ENCODE results near the gene B3GNT3. TPM values are rescaled to one million over a fixed set of nuclear protein-coding genes. Genes with fewer than 3 reads are reported as not detected.

Gene B3GNT3
- total RNA-seq, 1 experiment from 2014 or later = 39.5 TPM

DNA sequence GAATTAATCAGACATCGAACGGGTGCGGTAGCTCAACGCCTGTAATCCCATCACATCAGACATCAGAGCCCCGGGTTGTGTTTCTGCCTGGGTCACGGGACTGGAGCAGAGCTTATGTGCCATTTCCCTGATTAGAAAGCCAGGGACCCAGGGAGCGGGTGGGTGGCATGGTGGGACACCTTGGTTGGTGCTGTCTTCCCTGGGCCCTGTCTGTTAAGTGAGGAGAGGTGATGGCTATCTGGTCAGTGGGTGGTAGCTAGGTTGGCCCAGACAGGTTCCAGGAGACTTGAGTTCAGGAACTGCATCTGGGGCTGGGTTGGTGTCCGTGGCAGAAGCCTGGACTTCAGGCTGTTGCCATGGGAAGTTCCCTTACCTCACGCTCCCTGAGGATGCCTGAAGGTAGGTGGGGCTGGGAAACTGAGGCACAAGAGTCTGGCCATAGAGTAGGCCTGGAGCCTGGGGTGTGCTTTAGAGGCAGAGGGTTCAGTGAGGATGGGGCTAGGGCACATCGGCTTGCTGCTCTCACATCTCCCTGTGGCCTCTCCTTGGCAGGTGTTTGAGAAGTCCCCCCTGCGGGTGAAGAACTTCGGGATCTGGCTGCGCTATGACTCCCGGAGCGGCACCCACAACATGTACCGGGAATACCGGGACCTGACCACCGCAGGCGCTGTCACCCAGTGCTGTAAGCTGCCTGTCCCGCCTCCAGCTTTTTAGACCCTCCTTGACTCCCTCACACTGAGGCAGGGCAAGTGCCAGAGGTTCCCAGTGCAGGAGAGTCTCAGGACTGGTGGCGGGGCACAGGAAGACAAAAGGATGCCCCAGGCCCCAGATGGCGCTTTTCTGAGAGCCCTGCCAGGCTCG, 66.8 kb downstream of the B3GNT3 start:
- peaks cover 47% of the 10 kb centered on the region for H3K36me3 ChIP-seq (ENCODE audit: low read depth, low read length)
- DNase-seq (no peak), ATAC-seq (no peak)
- H3K27me3 ChIP-seq (ENCODE audit: low read length) = no peaks in the 10 kb centered on the region
- POLR2A ChIA-PET (ENCODE audit: unreplicated experiment) = no interaction called here
- H3K27ac ChIP-seq (ENCODE audit: low read length) = no peak overlapping the region
- H4K20me1 ChIP-seq (ENCODE audit: low read length) = peaks cover 50% of the 10 kb centered on the region
- H2AFZ ChIP-seq (ENCODE audit: low read length) = no peak overlapping the region
- TF ChIP-seq EZH2phosphoT487 (IDR thresholded peaks at IDR 0.05; ENCODE audit: borderline replicate concordance, low read length) (no peak), EZH2 (IDR thresholded peaks at IDR 0.05; ENCODE audit: low read length, unreplicated experiment) (no peak)
- TF ChIP-seq, protein P1, sequence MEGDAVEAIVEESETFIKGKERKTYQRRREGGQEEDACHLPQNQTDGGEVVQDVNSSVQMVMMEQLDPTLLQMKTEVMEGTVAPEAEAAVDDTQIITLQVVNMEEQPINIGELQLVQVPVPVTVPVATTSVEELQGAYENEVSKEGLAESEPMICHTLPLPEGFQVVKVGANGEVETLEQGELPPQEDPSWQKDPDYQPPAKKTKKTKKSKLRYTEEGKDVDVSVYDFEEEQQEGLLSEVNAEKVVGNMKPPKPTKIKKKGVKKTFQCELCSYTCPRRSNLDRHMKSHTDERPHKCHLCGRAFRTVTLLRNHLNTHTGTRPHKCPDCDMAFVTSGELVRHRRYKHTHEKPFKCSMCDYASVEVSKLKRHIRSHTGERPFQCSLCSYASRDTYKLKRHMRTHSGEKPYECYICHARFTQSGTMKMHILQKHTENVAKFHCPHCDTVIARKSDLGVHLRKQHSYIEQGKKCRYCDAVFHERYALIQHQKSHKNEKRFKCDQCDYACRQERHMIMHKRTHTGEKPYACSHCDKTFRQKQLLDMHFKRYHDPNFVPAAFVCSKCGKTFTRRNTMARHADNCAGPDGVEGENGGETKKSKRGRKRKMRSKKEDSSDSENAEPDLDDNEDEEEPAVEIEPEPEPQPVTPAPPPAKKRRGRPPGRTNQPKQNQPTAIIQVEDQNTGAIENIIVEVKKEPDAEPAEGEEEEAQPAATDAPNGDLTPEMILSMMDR (conservative IDR thresholded peaks at IDR 0.05; ENCODE audit: low read depth, low read length) = no peak
- CTCF ChIA-PET = interaction anchor here (0.6 kb wide), 1 partner anchor 60 kb away, joined by 4 read pairs; no protein-coding TSS in a partner anchor
- H3F3A ChIP-seq (ENCODE audit: low read length, unreplicated experiment) = peaks cover 39% of the 10 kb centered on the region
- H3K9me2 ChIP-seq (replicated peaks; ENCODE audit: low read length) = no peaks in the 10 kb centered on the region
- H3K79me2 ChIP-seq (ENCODE audit: low read length) = peaks cover 30% of the 10 kb centered on the region
- peak overlapping the region; percentile 98 for H3K9ac ChIP-seq (ENCODE audit: low read length)
- BruUV-seq (replicated peaks) = no TSS peak
- peak overlapping the region; percentile 87 for H3K4me3 ChIP-seq (ENCODE audit: low read length)
- H3K9me3 ChIP-seq (ENCODE audit: low read length) = no peaks in the 10 kb centered on the region
- intact Hi-C loops (cut with micrococcal nuclease) = no loop called here
- H3K4me2 ChIP-seq (ENCODE audit: low read length) = peak overlapping the region; percentile 100
- H3K4me1 ChIP-seq (ENCODE audit: insufficient read depth, low read length) = peaks cover 24% of the 10 kb centered on the region

DNA sequence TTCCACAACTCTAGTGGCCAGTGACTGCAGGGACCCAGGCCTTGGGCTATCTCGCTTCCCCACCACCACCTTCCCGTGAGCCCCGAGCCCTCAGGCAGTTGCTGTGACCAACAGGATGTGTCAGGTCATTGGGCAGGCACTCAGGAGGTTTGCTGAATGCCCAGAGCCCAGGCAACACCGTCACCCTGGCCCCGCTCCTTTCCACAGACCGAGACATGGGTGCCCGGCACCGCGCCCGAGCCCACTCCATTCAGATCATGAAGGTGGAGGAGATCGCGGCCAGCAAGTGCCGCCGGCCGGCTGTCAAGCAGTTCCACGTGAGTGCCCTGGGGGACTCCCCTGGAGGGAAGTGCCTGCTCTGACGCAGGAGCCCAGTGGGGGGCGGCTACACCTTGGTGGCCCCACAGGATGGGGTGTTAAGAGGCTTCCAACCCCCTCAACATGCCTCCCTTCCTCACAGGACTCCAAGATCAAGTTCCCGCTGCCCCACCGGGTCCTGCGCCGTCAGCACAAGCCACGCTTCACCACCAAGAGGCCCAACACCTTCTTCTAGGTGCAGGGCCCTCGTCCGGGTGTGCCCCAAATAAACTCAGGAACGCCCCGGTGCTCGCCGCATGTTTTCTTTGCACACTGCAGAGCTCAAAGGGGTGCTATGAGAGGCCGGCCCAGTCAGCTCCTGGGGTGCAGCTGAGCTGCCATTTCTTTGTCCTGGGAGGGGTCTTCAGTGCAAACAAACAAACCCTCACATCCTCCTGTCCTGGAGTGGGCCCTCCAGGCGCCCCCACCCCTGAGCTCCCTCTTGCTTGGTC, 68.0 kb downstream of the B3GNT3 start:
- H3K9ac ChIP-seq (ENCODE audit: low read length) = no peak overlapping the region
- POLR2A ChIA-PET (ENCODE audit: unreplicated experiment) = no interaction called here
- no peak for DNase-seq

More for the DNA sequence above, 68.0 kb downstream of the B3GNT3 start:
- Histone ChIP-seq H3K9me2 (replicated peaks; ENCODE audit: low read length) (no peaks in the 10 kb centered on the region), H3F3A (ENCODE audit: low read length, unreplicated experiment) (peaks cover 39% of the 10 kb centered on the region), H3K27ac (ENCODE audit: low read length) (no peak overlapping the region), H3K27me3 (ENCODE audit: low read length) (no peaks in the 10 kb centered on the region), H3K4me1 (ENCODE audit: insufficient read depth, low read length) (peaks cover 24% of the 10 kb centered on the region), H3K4me3 (ENCODE audit: low read length) (0 out of 2 replicates have a peak overlapping the region, but pooled peaks have one; percentile 87), H3K4me2 (ENCODE audit: low read length) (no peak overlapping the region), H3K36me3 (ENCODE audit: low read depth, low read length) (peaks cover 47% of the 10 kb centered on the region), H4K20me1 (ENCODE audit: low read length) (peaks cover 50% of the 10 kb centered on the region), H3K9me3 (ENCODE audit: low read length) (no peaks in the 10 kb centered on the region), H3K79me2 (ENCODE audit: low read length) (peaks cover 30% of the 10 kb centered on the region), H2AFZ (ENCODE audit: low read length) (no peak overlapping the region)
- CTCF ChIA-PET = no interaction called here
- no peak for ATAC-seq
- no TSS peak for BruUV-seq (replicated peaks)
- intact Hi-C loops (cut with micrococcal nuclease) = no loop called here
- TF ChIP-seq EZH2phosphoT487 (IDR thresholded peaks at IDR 0.05; ENCODE audit: borderline replicate concordance, low read length) (no peak), EZH2 (IDR thresholded peaks at IDR 0.05; ENCODE audit: low read length, unreplicated experiment) (no peak)
- TF ChIP-seq, protein P1 (conservative IDR thresholded peaks at IDR 0.05; ENCODE audit: low read depth, low read length) = no peak

Other genes with a start within 250 kb of the B3GNT3 start
- gene COLGALT1, start 239.5 kb upstream of the B3GNT3 start, total RNA-seq (2014; rRNA removed) = 80.7 and 98.8 TPM in 2 replicates
- not detected in 2 replicates for gene UNC13A, start 106.8 kb upstream of the B3GNT3 start, total RNA-seq (2014; rRNA removed)
- gene MAP1S, start 75.7 kb upstream of the B3GNT3 start, total RNA-seq (2014; rRNA removed) = 25.4 and 30.2 TPM in 2 replicates
- gene FCHO1, start 43.7 kb upstream of the B3GNT3 start, total RNA-seq (2014; rRNA removed) = 21.0 and 29.5 TPM in 2 replicates
- gene INSL3, start 26.4 kb downstream of the B3GNT3 start, total RNA-seq (2014; rRNA removed) = not detected in 2 replicates
- 1.5 and 4.3 TPM in 2 replicates for gene JAK3, start 52.8 kb downstream of the B3GNT3 start, total RNA-seq (2014; rRNA removed)
- 1,763 and 2,241 TPM in 2 replicates for gene RPL18A, start 64.8 kb downstream of the B3GNT3 start, total RNA-seq (2014; rRNA removed)
- 0.23 TPM in 1 of 2 replicates, not detected in the other for gene SLC5A5, start 76.8 kb downstream of the B3GNT3 start, total RNA-seq (2014; rRNA removed)
- 165 and 247 TPM in 2 replicates for gene CCDC124, start 137.9 kb downstream of the B3GNT3 start, total RNA-seq (2014; rRNA removed)
- not detected in 2 replicates for gene KCNN1, start 172.0 kb downstream of the B3GNT3 start, total RNA-seq (2014; rRNA removed)
- 27.7 and 38.5 TPM in 2 replicates for gene ARRDC2, start 213.0 kb downstream of the B3GNT3 start, total RNA-seq (2014; rRNA removed)